Trophoblast cell (in vitro differentiated cells and primary cell): Measurements from ENCODE around the gene AOX1.

ENCODE experiments used
- DNase-seq, 2 donors: peaks; one replicate each; pipeline ENCODE4 v3.0.0-alpha.2; 2016
- H2AFZ ChIP-seq: 2 replicates; pipeline ENCODE4 v1.6.1; 2013; ENCODE audit warnings: low read length, moderate library complexity, mild to moderate bottlenecking; ENCODE audit not compliant: insufficient read depth, poor library complexity
- H2AK5ac ChIP-seq: 2 replicates; pipeline ENCODE4 v1.6.1; 2013; ENCODE audit warnings: mild to moderate bottlenecking, low read length
- H2BK120ac ChIP-seq: 2 replicates; pipeline ENCODE4 v1.6.1; 2013; ENCODE audit warnings: low read length, mild to moderate bottlenecking, moderate library complexity; ENCODE audit not compliant: insufficient read depth, poor library complexity
- H2BK12ac ChIP-seq: 2 replicates; pipeline ENCODE4 v1.6.1; 2013; ENCODE audit warnings: mild to moderate bottlenecking, low read length, moderate library complexity
- H2BK5ac ChIP-seq: 2 replicates; pipeline ENCODE4 v1.6.1; 2013; ENCODE audit warnings: low read length, low read depth, moderate library complexity, mild to moderate bottlenecking; ENCODE audit not compliant: poor library complexity
- H3K14ac ChIP-seq: 2 replicates; pipeline ENCODE4 v1.6.1; 2013; ENCODE audit warnings: mild to moderate bottlenecking, low read length
- H3K18ac ChIP-seq: 2 replicates; pipeline ENCODE4 v1.6.1; 2013; ENCODE audit warnings: mild to moderate bottlenecking, low read length
- H3K23ac ChIP-seq: 2 replicates; pipeline ENCODE4 v1.6.1; 2013; ENCODE audit warnings: low read length
- H3K27ac ChIP-seq: 2 replicates; pipeline ENCODE4 v1.5.1; 2013; ENCODE audit warnings: low read depth, mild to moderate bottlenecking, inconsistent platforms, low read length, moderate library complexity
- H3K27me3 ChIP-seq: 2 replicates; pipeline ENCODE4 v1.6.1; 2013; ENCODE audit warnings: inconsistent platforms, mild to moderate bottlenecking, low read length, moderate library complexity; ENCODE audit not compliant: insufficient read depth
- H3K36me3 ChIP-seq, 2 experiments: 1 replicate in 1 of 2; 2 replicates in 1 of 2; pipeline ENCODE4 v1.6.1; 2013; ENCODE audit warnings: low read length in 2 of 2, mild to moderate bottlenecking in 2 of 2, moderate library complexity in 1 of 2; ENCODE audit not compliant: insufficient read depth in 2 of 2, control insufficient read depth in 1 of 2
- H3K4ac ChIP-seq: 2 replicates; pipeline ENCODE4 v1.6.1; 2013; ENCODE audit warnings: low read depth, mild to moderate bottlenecking, low read length, moderate library complexity
- H3K4me1 ChIP-seq, 2 experiments: 1 replicate in 1 of 2; 2 replicates in 1 of 2; pipeline ENCODE4 v1.6.1; 2013; ENCODE audit warnings: low read length in 2 of 2, mild to moderate bottlenecking in 2 of 2, moderate library complexity in 1 of 2; ENCODE audit not compliant: insufficient read depth in 2 of 2, control insufficient read depth in 1 of 2
- H3K4me2 ChIP-seq: 2 replicates; pipeline ENCODE4 v1.6.1; 2013; ENCODE audit warnings: inconsistent platforms, mild to moderate bottlenecking, low read length, moderate library complexity
- H3K4me3 ChIP-seq: 2 replicates; pipeline ENCODE4 v1.5.1; 2013; ENCODE audit warnings: mild to moderate bottlenecking, low read depth, low read length, inconsistent platforms
- H3K79me1 ChIP-seq: one replicate; pipeline ENCODE4 v1.6.1; 2013; ENCODE audit warnings: low read length
- H3K79me2 ChIP-seq: 2 replicates; pipeline ENCODE4 v1.6.1; 2013; ENCODE audit warnings: low read length, mild to moderate bottlenecking; ENCODE audit not compliant: control insufficient read depth, insufficient read depth, poor library complexity
- H3K9ac ChIP-seq: 2 replicates; pipeline ENCODE4 v1.6.1; 2013; ENCODE audit warnings: mild to moderate bottlenecking, low read length
- H3K9me3 ChIP-seq: 2 replicates; pipeline ENCODE4 v1.6.1; 2013; ENCODE audit warnings: low read depth, mild to moderate bottlenecking, control low read depth, inconsistent platforms, low read length; ENCODE audit not compliant: insufficient read depth
- H4K12ac ChIP-seq: 2 replicates; pipeline ENCODE4 v1.6.1; 2013; ENCODE audit warnings: low read depth, mild to moderate bottlenecking, low read length, moderate library complexity
- H4K8ac ChIP-seq: 2 replicates; pipeline ENCODE4 v1.6.1; 2013; ENCODE audit warnings: low read depth, mild to moderate bottlenecking, low read length, moderate library complexity
- H4K91ac ChIP-seq: one replicate; pipeline ENCODE4 v1.6.1; 2013; ENCODE audit warnings: low read depth, mild to moderate bottlenecking, low read length, moderate library complexity
- WGBS: extraction: QIAGEN DNeasy Blood & Tissue Kit; methylation state at CpG from one replicate; pipeline ENCODE4 v1.1.7; 2013; ENCODE audit warnings: missing lambda C conversion rate; ENCODE audit not compliant: insufficient read length, insufficient coverage; ENCODE audit errors: extremely low coverage; 5-methylcytosine and 5-hydroxymethylcytosine counted together

The AOX1 gene

DNA sequence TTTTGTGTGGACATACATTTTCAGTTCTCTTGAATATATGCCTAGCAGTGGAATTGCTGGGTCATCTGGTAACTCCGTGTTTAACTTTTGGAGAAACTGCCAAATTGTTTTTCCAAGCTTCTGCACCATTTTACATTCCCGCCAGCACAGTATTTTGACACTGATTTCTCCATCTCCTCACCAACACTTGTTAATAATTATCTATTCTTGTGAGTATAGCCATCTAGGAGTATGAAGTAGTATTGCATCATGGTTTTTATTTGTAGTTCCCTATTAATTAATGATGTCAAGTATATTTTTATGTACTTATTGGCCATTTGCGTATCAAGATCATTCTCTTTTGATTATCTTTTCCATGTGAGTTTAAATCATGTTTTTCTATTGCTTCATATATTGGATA is 17.9 kb upstream of the AOX1 start:
- Histone ChIP-seq H3K36me3 (no peaks in the 10 kb centered on the region), H3K79me1 (no peaks in the 10 kb centered on the region), H3K4me2 (no peak overlapping the region), H3K4me1 (no peaks in the 10 kb centered on the region), H3K9me3 (no peaks in the 10 kb centered on the region), H4K91ac (no peak overlapping the region), H3K4ac (no peak overlapping the region), H3K9ac (no peak overlapping the region), H2AK5ac (no peak overlapping the region), H3K79me2 (no peaks in the 10 kb centered on the region), H2BK12ac (no peak overlapping the region), H3K18ac (no peak overlapping the region), H4K12ac (no peak overlapping the region), H3K27me3 (no peaks in the 10 kb centered on the region), H3K14ac (no peak overlapping the region), H3K27ac (no peak overlapping the region), H3K23ac (no peak overlapping the region), H2AFZ (no peak overlapping the region), H4K8ac (no peak overlapping the region), H2BK5ac (no peak overlapping the region), H3K4me3 (no peak overlapping the region), H2BK120ac (no peak overlapping the region)
- no peak for DNase-seq
- WGBS, result no CpG with 5 or more reads among the region's 3 CpGs

DNA sequence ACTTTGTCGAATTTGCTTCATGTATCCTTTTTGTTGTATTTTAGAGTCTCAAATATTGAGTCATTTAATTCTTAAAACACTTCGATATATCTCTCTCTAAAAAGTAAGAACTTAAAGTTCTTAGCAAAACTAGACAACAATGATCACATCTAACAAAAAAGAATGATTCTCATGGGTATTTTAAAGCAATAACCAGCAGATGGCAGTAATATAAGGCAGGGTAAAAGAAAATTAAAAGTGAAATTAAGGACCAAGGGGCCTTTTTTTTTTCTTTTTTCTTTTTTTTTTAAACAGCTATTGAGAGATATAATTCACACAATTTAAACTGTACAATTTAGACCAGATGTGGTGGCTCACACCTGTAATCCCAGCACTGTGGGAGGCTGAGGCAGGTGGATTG is 9.9 kb upstream of the AOX1 start:
- H3K4ac ChIP-seq, result no peak overlapping the region
- no peaks in the 10 kb centered on the region for H3K9me3 ChIP-seq
- H3K9ac ChIP-seq, result no peak overlapping the region
- H3K27me3 ChIP-seq, result no peaks in the 10 kb centered on the region
- no peak overlapping the region for H2BK12ac ChIP-seq
- H3K79me1 ChIP-seq, result no peaks in the 10 kb centered on the region
- no peaks in the 10 kb centered on the region for H3K36me3 ChIP-seq
- no peak overlapping the region for H4K91ac ChIP-seq
- no peak overlapping the region for H4K8ac ChIP-seq
- no peak overlapping the region for H2BK120ac ChIP-seq
- no peak overlapping the region for H2AK5ac ChIP-seq
- H3K4me2 ChIP-seq, result no peak overlapping the region
- WGBS, result no CpG with 5 or more reads among the region's 2 CpGs
- DNase-seq, result peak in 1 of 2 donors; percentile 47
- no peak overlapping the region for H3K23ac ChIP-seq
- H3K4me1 ChIP-seq, result no peaks in the 10 kb centered on the region
- no peak overlapping the region for H4K12ac ChIP-seq
- H2AFZ ChIP-seq, result no peak overlapping the region
- no peaks in the 10 kb centered on the region for H3K79me2 ChIP-seq
- no peak overlapping the region for H2BK5ac ChIP-seq
- no peak overlapping the region for H3K18ac ChIP-seq
- H3K14ac ChIP-seq, result no peak overlapping the region
- H3K27ac ChIP-seq, result no peak overlapping the region
- no peak overlapping the region for H3K4me3 ChIP-seq

DNA sequence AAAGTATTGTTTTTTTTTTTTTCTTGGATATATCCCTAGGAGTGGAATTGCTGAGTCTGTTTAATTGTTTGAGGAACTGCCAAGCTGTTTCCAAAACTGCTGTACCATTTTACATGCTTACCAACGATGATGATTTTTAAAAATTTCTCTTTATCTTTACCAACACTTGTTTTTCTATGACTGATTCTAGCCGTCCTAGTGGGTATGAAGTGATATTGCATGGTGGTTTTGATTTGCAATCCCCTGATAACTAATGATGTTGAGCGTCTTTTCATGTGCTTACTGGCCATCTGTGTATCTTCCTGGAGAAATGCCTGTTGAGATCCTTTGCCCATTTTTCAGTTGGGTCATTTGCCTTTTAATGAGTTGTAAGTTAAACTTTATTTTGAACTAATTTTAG is 8.8 kb upstream of the AOX1 start:
- H3K79me1 ChIP-seq, result no peaks in the 10 kb centered on the region
- H2BK5ac ChIP-seq, result no peak overlapping the region
- H4K91ac ChIP-seq, result no peak overlapping the region
- H3K4me1 ChIP-seq, result no peaks in the 10 kb centered on the region
- DNase-seq, result no peak
- no peak overlapping the region for H3K14ac ChIP-seq
- no peak overlapping the region for H2BK120ac ChIP-seq
- H2AFZ ChIP-seq, result no peak overlapping the region
- H3K9me3 ChIP-seq, result no peaks in the 10 kb centered on the region
- H4K12ac ChIP-seq, result no peak overlapping the region
- H3K27me3 ChIP-seq, result no peaks in the 10 kb centered on the region
- no peaks in the 10 kb centered on the region for H3K36me3 ChIP-seq
- WGBS, result no CpG with 5 or more reads among the region's 3 CpGs
- no peak overlapping the region for H3K23ac ChIP-seq
- no peak overlapping the region for H3K4me3 ChIP-seq
- H3K18ac ChIP-seq, result no peak overlapping the region
- no peak overlapping the region for H3K9ac ChIP-seq
- no peak overlapping the region for H2AK5ac ChIP-seq
- no peak overlapping the region for H3K4ac ChIP-seq
- no peak overlapping the region for H4K8ac ChIP-seq
- no peak overlapping the region for H3K4me2 ChIP-seq
- H3K27ac ChIP-seq, result no peak overlapping the region
- H2BK12ac ChIP-seq, result no peak overlapping the region
- no peaks in the 10 kb centered on the region for H3K79me2 ChIP-seq

DNA sequence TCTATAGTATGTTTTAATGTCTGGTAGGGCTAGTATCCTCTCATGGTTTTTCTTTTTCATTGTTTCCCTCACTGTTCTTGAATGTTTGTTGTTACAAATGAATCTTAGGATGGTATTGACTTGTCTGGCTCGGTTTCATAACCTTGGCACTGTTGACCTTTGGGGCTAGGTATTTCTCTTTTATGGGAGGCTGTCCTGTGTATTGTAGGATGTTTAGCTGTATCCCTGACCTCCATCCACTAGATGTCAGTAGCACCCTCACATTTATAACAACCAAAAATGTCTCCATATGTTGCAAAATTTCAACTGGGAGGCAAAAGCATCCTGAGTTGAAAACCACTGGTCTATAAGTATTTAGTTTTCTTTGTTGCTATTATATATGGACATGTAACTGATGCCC is 7.0 kb upstream of the AOX1 start:
- Histone ChIP-seq H4K12ac (no peak overlapping the region), H2BK120ac (no peak overlapping the region), H3K4me2 (no peak overlapping the region), H3K79me2 (no peaks in the 10 kb centered on the region), H3K14ac (no peak overlapping the region), H2AK5ac (no peak overlapping the region), H2BK12ac (no peak overlapping the region), H3K4me3 (no peak overlapping the region), H2AFZ (no peak overlapping the region), H4K8ac (no peak overlapping the region), H3K4ac (no peak overlapping the region), H3K27ac (no peak overlapping the region), H3K4me1 (no peaks in the 10 kb centered on the region), H3K18ac (no peak overlapping the region), H2BK5ac (no peak overlapping the region), H3K27me3 (no peaks in the 10 kb centered on the region), H3K36me3 (no peaks in the 10 kb centered on the region), H4K91ac (no peak overlapping the region), H3K9ac (no peak overlapping the region), H3K79me1 (no peaks in the 10 kb centered on the region), H3K23ac (no peak overlapping the region), H3K9me3 (no peaks in the 10 kb centered on the region)
- WGBS, result no CpG with 5 or more reads among the region's 1 CpG
- peak; percentile 7 to 77 for DNase-seq
